Astrocyte (in vitro differentiated cells and primary cell): ENCODE data around the gene ARHGAP1. TPM values are rescaled to one million over a fixed set of nuclear protein-coding genes. Genes with fewer than 3 reads are reported as not detected.

Source experiments
- DNase-seq: peaks from one replicate; pipeline ENCODE4 v3.0.0-alpha.2; 2010; ENCODE audit warnings: low read depth
- FAIRE-seq: peaks from 2 replicates; lab custom pipeline; 2011; peaks lifted over from hg19 to GRCh38; lab: Jason Lieb, UNC
- H2AFZ ChIP-seq: 2 replicates; pipeline ENCODE4 v1.6.0; 2012; ENCODE audit warnings: low read depth, low read length, inconsistent platforms
- H3K27ac ChIP-seq: 2 replicates; pipeline ENCODE4 v1.5.1; 2011; ENCODE audit warnings: low read depth, low read length, inconsistent platforms
- H3K27me3 ChIP-seq: 2 replicates; pipeline ENCODE4 v1.6.0; 2011; ENCODE audit warnings: low read length, inconsistent platforms; ENCODE audit not compliant: insufficient read depth
- H3K36me3 ChIP-seq: 2 replicates; pipeline ENCODE4 v1.5.1; 2011; ENCODE audit warnings: low read length, inconsistent platforms; ENCODE audit not compliant: insufficient read depth
- H3K4me1 ChIP-seq: 2 replicates; pipeline ENCODE4 v1.5.1; 2011; ENCODE audit warnings: low read length, inconsistent platforms; ENCODE audit not compliant: insufficient read depth
- H3K4me2 ChIP-seq: 2 replicates; pipeline ENCODE4 v1.6.0; 2012; ENCODE audit warnings: low read length, inconsistent platforms
- H3K4me3 ChIP-seq: 2 replicates; pipeline ENCODE4 v1.5.1; 2011; ENCODE audit warnings: low read depth, mild to moderate bottlenecking, low read length, inconsistent platforms; ENCODE audit not compliant: insufficient read depth
- H3K79me2 ChIP-seq: 2 replicates; pipeline ENCODE4 v1.6.0; 2012; ENCODE audit warnings: mild to moderate bottlenecking, low read length, inconsistent platforms; ENCODE audit not compliant: insufficient read depth
- H3K9ac ChIP-seq: 2 replicates; pipeline ENCODE4 v1.6.0; 2012; ENCODE audit warnings: mild to moderate bottlenecking, low read length, inconsistent platforms
- H3K9me3 ChIP-seq: 2 replicates; pipeline ENCODE4 v1.5.1; 2012; ENCODE audit warnings: low read depth, mild to moderate bottlenecking, low read length, inconsistent platforms; ENCODE audit not compliant: insufficient read depth
- H4K20me1 ChIP-seq: 2 replicates; pipeline ENCODE4 v1.6.0; 2012; ENCODE audit warnings: low read length, inconsistent platforms; ENCODE audit not compliant: insufficient read depth
- H3K27ac Mint-ChIP-seq: one replicate; pipeline ENCODE4 v1.8.0; 2021; ENCODE audit warnings: mild to moderate bottlenecking, mixed read lengths; ENCODE audit not compliant: unreplicated experiment
- H3K27me3 Mint-ChIP-seq: one replicate; pipeline ENCODE4 v1.8.0; 2021; ENCODE audit warnings: low read depth, mixed read lengths; ENCODE audit not compliant: unreplicated experiment
- H3K36me3 Mint-ChIP-seq: one replicate; pipeline ENCODE4 v1.8.0; 2021; ENCODE audit warnings: low read depth, mixed read lengths; ENCODE audit not compliant: unreplicated experiment
- H3K4me1 Mint-ChIP-seq: one replicate; pipeline ENCODE4 v1.8.0; 2021; ENCODE audit warnings: low read depth, mixed read lengths; ENCODE audit not compliant: unreplicated experiment
- H3K4me3 Mint-ChIP-seq: one replicate; pipeline ENCODE4 v1.8.0; 2021; ENCODE audit warnings: mild to moderate bottlenecking, moderate library complexity, mixed read lengths; ENCODE audit not compliant: unreplicated experiment
- H3K9me3 Mint-ChIP-seq: one replicate; pipeline ENCODE4 v1.8.0; 2021; ENCODE audit warnings: mild to moderate bottlenecking, mixed read lengths; ENCODE audit not compliant: unreplicated experiment
- CTCF ChIP-seq: IDR thresholded peaks from 2 replicates; pipeline ENCODE4 v1.5.1; 2011; ENCODE audit warnings: low read depth, mild to moderate bottlenecking, inconsistent platforms, low read length, moderate library complexity; ENCODE audit not compliant: insufficient read depth
- EZH2 ChIP-seq: IDR thresholded peaks from 2 replicates; pipeline ENCODE4 v1.6.1; 2012; ENCODE audit warnings: mild to moderate bottlenecking, low read length, inconsistent platforms; ENCODE audit not compliant: insufficient read depth
- total RNA-seq: library from RNA; stranded (reverse); gene quantifications from 2 replicates; pipeline ENCODE4 v1.2.1, GENCODE V29; 2021

Gene ARHGAP1
- total RNA-seq, 1 donor from 2014 or later: 116 TPM

- H3K27ac ChIP-seq: no peak overlapping the region
- no peaks in the 10 kb centered on the region for H3K36me3 ChIP-seq
- peaks cover 10% of the 10 kb centered on the region for H3K4me1 Mint-ChIP-seq
- H3K9ac ChIP-seq: no peak overlapping the region
- TF ChIP-seq CTCF (no peak), EZH2 (no peak)
- H3K4me3 ChIP-seq: no peak overlapping the region
- no peaks in the 10 kb centered on the region for H3K9me3 Mint-ChIP-seq
- no peaks in the 10 kb centered on the region for H4K20me1 ChIP-seq
- no peak for DNase-seq
- no peaks in the 10 kb centered on the region for H3K36me3 Mint-ChIP-seq
- FAIRE-seq: no peak
- H3K4me3 Mint-ChIP-seq: no peak overlapping the region
- no peaks in the 10 kb centered on the region for H3K4me1 ChIP-seq
- no peaks in the 10 kb centered on the region for H3K79me2 ChIP-seq
- H3K27ac Mint-ChIP-seq: no peak overlapping the region
- peaks cover 6% of the 10 kb centered on the region for H3K27me3 Mint-ChIP-seq
- H2AFZ ChIP-seq: no peak overlapping the region
- H3K4me2 ChIP-seq: no peak overlapping the region
- no peaks in the 10 kb centered on the region for H3K9me3 ChIP-seq
- H3K27me3 ChIP-seq: no peaks in the 10 kb centered on the region
Measured at GRCh38 chr11:46728659-46729040, 28.2 kb upstream of the ARHGAP1 start.

GRCh38 chr11:46727952-46728658 is 27.7 kb upstream of the ARHGAP1 start:
- H3K4me3 ChIP-seq: no peak overlapping the region
- no peaks in the 10 kb centered on the region for H3K36me3 Mint-ChIP-seq
- H3K27me3 ChIP-seq: no peaks in the 10 kb centered on the region
- H3K27me3 Mint-ChIP-seq: peaks cover 6% of the 10 kb centered on the region
- H3K27ac ChIP-seq: no peak overlapping the region
- no peaks in the 10 kb centered on the region for H3K36me3 ChIP-seq
- H3K4me3 Mint-ChIP-seq: no peak overlapping the region
- H3K4me1 ChIP-seq: no peaks in the 10 kb centered on the region
- H4K20me1 ChIP-seq: no peaks in the 10 kb centered on the region
- no peak overlapping the region for H3K9ac ChIP-seq
- no peak overlapping the region for H3K4me2 ChIP-seq
- DNase-seq (no peak), FAIRE-seq (no peak)
- peaks cover 10% of the 10 kb centered on the region for H3K4me1 Mint-ChIP-seq
- no peak overlapping the region for H3K27ac Mint-ChIP-seq
- no peaks in the 10 kb centered on the region for H3K9me3 Mint-ChIP-seq
- H2AFZ ChIP-seq: no peak overlapping the region
- H3K79me2 ChIP-seq: no peaks in the 10 kb centered on the region
- H3K9me3 ChIP-seq: no peaks in the 10 kb centered on the region
- no peak for TF ChIP-seq EZH2
- TF ChIP-seq CTCF: no peak

- peaks cover 6% of the 10 kb centered on the region for H3K27me3 Mint-ChIP-seq
- H2AFZ ChIP-seq: no peak overlapping the region
- TF ChIP-seq CTCF: no peak
- no peak for TF ChIP-seq EZH2
- H3K4me3 ChIP-seq: no peak overlapping the region
- no peaks in the 10 kb centered on the region for H3K79me2 ChIP-seq
- H3K4me1 ChIP-seq: no peaks in the 10 kb centered on the region
- H3K4me1 Mint-ChIP-seq: peaks cover 10% of the 10 kb centered on the region
- no peak overlapping the region for H3K27ac Mint-ChIP-seq
- no peak overlapping the region for H3K27ac ChIP-seq
- FAIRE-seq (no peak), DNase-seq (no peak)
- no peaks in the 10 kb centered on the region for H4K20me1 ChIP-seq
- H3K9me3 ChIP-seq: no peaks in the 10 kb centered on the region
- H3K9ac ChIP-seq: no peak overlapping the region
- no peak overlapping the region for H3K4me3 Mint-ChIP-seq
- no peaks in the 10 kb centered on the region for H3K36me3 Mint-ChIP-seq
- H3K36me3 ChIP-seq: no peaks in the 10 kb centered on the region
- no peaks in the 10 kb centered on the region for H3K9me3 Mint-ChIP-seq
- H3K27me3 ChIP-seq: no peaks in the 10 kb centered on the region
- H3K4me2 ChIP-seq: no peak overlapping the region
Measured at GRCh38 chr11:46726206-46726862, 25.9 kb upstream of the ARHGAP1 start.
